HG02759 (cell line): ENCODE data around the gene TULP1.

ENCODE experiments used
- ATAC-seq: cut with Tn5 transposase; IDR thresholded peaks from one replicate; pipeline ENCODE4 v1.9.1; 2021; ENCODE audit warnings: mild to moderate bottlenecking, moderate library complexity; ENCODE audit not compliant: unreplicated experiment

TULP1 gene

DNA sequence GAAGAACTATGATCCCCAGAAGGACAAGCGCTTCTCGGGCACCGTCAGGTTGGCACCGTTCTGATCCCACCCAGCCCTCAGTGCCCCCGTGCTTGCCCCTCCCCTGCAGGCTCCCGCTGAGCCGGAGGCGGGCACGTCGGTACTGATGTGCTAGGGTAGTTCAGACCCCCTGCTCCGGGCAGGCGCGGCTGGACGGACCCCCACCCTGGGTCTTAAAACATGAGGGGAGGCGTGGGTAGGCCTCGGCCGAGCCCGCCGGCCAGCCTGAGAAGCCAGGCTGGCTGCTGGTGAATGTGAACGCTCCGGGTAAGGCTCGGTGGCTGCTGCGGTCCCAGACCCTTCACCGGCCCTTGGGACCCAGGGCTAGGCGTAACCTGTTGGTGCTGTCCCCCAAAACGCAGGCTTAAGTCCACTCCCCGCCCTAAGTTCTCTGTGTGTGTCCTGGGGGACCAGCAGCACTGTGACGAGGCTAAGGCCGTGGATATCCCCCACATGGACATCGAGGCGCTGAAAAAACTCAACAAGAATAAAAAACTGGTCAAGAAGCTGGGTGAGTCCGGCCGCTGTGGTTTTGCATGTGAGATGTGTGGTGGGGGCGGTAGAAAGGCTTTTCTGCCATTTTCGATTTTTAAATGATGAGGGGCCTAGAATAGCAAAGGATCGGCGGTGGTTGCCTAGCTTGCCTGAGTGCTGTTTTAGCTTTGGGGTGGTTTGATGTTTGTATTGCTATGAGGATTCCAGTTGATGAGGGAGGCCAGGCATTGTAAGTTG, 43.5 kb downstream of the TULP1 start:
- ATAC-seq = peak; percentile 2

GRCh38 chr6:35468181-35468979, 44.3 kb downstream of the TULP1 start, which contains the start of gene RPL10A:
RPL10A (plus strand) TSS chr6:35468401; CDS start chr6:35468435, 34 bp downstream.
- ATAC-seq = peak; percentile 76

DNA sequence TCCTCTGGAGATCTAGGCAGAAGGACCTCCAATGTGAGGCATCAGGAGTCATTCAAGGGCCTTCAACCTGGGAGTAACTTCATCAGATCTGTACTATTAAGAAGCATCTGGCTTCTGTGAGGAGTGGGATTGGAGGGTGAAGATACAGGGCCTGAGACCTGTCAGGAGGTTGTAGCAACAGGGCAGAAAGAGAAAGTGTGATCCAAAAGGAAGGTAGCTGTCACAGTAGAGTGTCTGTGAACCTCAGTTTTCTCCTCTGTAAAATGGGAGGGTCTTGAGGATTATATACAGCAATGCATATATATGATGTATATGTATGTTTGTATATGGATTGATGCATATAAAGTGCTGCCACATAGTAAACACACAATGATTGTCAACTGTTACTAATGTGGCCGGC, 47.0 kb downstream of the TULP1 start:
- no peak for ATAC-seq

- no peak for ATAC-seq
These were observed 49.4 kb downstream of the TULP1 start for GRCh38 chr6:35463292-35463691.

- no peak for ATAC-seq
These were observed 51.4 kb downstream of the TULP1 start for GRCh38 chr6:35461270-35461669.

GRCh38 chr6:35457907-35458306, 54.8 kb downstream of the TULP1 start:
- no peak for ATAC-seq

GRCh38 chr6:35454391-35455110, 58.1 kb downstream of the TULP1 start:
- ATAC-seq = no peak

- no peak for ATAC-seq
These were observed 59.5 kb downstream of the TULP1 start for GRCh38 chr6:35453236-35453635.

DNA sequence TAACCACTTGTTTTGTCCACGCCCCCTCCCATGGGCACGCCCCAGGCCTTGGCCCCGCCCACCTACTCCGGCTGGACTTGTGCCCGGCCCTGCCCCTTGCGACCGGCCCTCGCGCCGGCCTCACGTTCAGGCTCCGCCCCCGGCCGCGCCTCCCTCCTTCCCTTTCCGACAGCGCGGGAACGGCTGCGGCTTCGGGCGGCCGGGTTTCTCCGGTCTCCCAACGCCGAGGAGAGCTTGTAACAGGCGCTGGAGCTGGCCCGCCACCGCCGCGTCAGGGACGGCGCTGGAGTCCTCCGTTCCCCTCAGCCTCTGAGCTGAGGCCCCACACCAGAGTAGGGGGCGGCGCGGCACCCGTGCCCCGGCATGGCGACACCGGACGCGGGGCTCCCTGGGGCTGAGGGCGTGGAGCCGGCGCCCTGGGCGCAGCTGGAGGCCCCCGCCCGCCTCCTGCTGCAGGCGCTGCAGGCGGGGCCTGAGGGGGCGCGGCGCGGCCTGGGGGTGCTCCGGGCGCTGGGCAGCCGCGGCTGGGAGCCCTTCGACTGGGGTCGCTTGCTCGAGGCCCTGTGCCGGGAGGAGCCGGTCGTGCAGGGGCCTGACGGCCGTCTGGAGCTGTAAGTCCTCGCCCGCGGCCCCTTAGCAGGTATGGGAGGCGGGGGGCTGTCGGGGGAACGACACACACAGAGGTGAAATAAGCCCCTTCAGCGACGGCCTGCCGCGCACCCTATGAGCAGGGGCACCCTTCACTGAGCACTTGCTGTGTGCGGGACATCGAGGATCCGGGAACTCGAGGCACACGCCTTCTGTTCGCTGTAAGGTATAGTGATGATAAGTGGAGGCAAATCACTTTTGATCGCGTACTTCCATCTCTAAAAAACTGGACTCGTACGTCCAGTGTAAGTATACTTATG, 60.3 kb downstream of the TULP1 start, which contains the start of gene FANCE:
Gene FANCE (plus strand): TSS at position 156 of the 908 bp plus-strand sequence. CDS start 208 bp downstream, at position 364.
- ATAC-seq = peak; percentile 94

GRCh38 chr6:35451354-35452182, 61.1 kb downstream of the TULP1 start:
- no peak for ATAC-seq

DNA sequence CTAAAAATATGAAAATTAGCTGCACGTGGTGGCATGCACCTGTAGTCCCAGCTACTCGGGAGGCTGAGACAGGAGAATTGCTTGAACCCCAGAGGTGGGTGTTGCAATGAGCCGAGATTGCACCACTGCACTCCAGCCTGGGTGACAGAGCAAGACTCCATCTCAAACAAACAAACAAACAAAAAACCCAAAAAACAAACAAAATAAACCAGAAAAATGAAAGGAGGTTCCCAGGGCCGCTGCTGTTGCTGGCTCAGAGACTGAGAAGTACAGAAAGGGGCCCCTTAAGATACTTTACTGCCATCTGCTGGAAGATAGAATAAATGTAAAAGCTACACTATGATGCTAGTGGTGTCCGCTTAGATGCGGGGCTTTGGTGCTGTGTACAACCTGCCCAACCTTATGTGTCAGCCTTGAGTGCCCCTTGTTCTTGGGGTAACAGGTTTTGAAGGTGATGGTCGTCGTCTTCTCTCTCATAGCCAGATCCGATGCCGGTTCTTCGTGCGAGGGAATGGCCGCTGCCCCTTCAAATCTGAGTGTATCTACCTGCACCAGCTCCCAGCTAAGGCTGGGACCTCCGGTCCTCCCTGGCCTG, 63.3 kb downstream of the TULP1 start:
- no peak for ATAC-seq

- ATAC-seq = no peak
These were observed 64.5 kb downstream of the TULP1 start for GRCh38 chr6:35448191-35448590.
